Astrocyte (in vitro differentiated cells and primary cell): ENCODE measurements around the gene MMS19.

Experiments
- EZH2 ChIP-seq: IDR thresholded peaks from 2 replicates; pipeline ENCODE4 v1.6.1; 2012; ENCODE audit warnings: mild to moderate bottlenecking, low read length, inconsistent platforms; ENCODE audit not compliant: insufficient read depth
- TF ChIP-seq, protein P1 (sequence below): IDR thresholded peaks from 2 replicates; pipeline ENCODE4 v1.5.1; 2011; ENCODE audit warnings: low read depth, mild to moderate bottlenecking, inconsistent platforms, low read length, moderate library complexity; ENCODE audit not compliant: insufficient read depth

GRCh38 chr10:97444212-97444611 is 54.0 kb downstream of the MMS19 start:
- TF ChIP-seq EZH2 = no peak
- TF ChIP-seq, protein P1, sequence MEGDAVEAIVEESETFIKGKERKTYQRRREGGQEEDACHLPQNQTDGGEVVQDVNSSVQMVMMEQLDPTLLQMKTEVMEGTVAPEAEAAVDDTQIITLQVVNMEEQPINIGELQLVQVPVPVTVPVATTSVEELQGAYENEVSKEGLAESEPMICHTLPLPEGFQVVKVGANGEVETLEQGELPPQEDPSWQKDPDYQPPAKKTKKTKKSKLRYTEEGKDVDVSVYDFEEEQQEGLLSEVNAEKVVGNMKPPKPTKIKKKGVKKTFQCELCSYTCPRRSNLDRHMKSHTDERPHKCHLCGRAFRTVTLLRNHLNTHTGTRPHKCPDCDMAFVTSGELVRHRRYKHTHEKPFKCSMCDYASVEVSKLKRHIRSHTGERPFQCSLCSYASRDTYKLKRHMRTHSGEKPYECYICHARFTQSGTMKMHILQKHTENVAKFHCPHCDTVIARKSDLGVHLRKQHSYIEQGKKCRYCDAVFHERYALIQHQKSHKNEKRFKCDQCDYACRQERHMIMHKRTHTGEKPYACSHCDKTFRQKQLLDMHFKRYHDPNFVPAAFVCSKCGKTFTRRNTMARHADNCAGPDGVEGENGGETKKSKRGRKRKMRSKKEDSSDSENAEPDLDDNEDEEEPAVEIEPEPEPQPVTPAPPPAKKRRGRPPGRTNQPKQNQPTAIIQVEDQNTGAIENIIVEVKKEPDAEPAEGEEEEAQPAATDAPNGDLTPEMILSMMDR = no peak
